CD4-positive, alpha-beta T cell (primary cell): Measurements from ENCODE around the gene EVPL. TPM values are rescaled to one million over a fixed set of nuclear protein-coding genes. Genes with fewer than 3 reads are reported as not detected.
A peak's percentile ranks its signal among the peaks of the same experiment; 100 is the strongest.

Experiments
- ATAC-seq: fragments of 200-7000 bp; cut with Tn5 transposase; one replicate; pipeline ENCODE4 v1.10.0; 2022; ENCODE audit warnings: mild to moderate bottlenecking; ENCODE audit not compliant: poor library complexity
- CTCF ChIA-PET: fragments of 350-600 bp; sonication (Branson Sonifier 250); formaldehyde crosslinking; loops from one replicate; lab custom pipeline; 2021; ENCODE audit warnings: antibody characterized with exemption, inconsistent platforms; lab: Charles Lee
- POLR2A ChIA-PET: fragments of 350-600 bp; sonication (Branson Sonifier 250); formaldehyde crosslinking; loops from one replicate; lab custom pipeline; 2021; ENCODE audit warnings: antibody characterized with exemption, inconsistent platforms; lab: Charles Lee
- DNase-seq, 14 experiments: peaks; one replicate each; pipeline ENCODE4 v3.0.0-alpha.2; 2013 to 2020; ENCODE audit warnings: mixed read lengths in 2 of 14
- H3K27ac ChIP-seq, 2 donors: one replicate each; pipeline versions ENCODE4 v1.5.1 to v1.7.0; 2013; ENCODE audit warnings: low read length in 2 of 2, low read depth in 1 of 2, mild to moderate bottlenecking in 1 of 2
- H3K27me3 ChIP-seq, 2 experiments: 1 replicate in 1 of 2; 2 replicates in 1 of 2; pipeline versions ENCODE4 v1.6.1 to v1.7.0; 2013; ENCODE audit warnings: low read length in 2 of 2, control low read depth in 1 of 2, mild to moderate bottlenecking in 1 of 2, moderate library complexity in 1 of 2; ENCODE audit not compliant: insufficient read depth in 2 of 2, control insufficient read depth in 1 of 2
- H3K36me3 ChIP-seq: one replicate; pipeline ENCODE4 v1.6.1; 2013; ENCODE audit warnings: low read length, control low read depth; ENCODE audit not compliant: insufficient read depth
- H3K4me1 ChIP-seq: one replicate; pipeline ENCODE4 v1.6.1; 2013; ENCODE audit warnings: low read length, control low read depth; ENCODE audit not compliant: insufficient read depth
- H3K4me3 ChIP-seq: one replicate; pipeline ENCODE4 v1.5.1; 2013; ENCODE audit warnings: mild to moderate bottlenecking, low read length, moderate library complexity
- H3K9me3 ChIP-seq, 2 experiments: 1 replicate in 1 of 2; 2 replicates in 1 of 2; pipeline versions ENCODE4 v1.6.1 to v1.7.0; 2013; ENCODE audit warnings: low read length in 2 of 2, mild to moderate bottlenecking in 2 of 2, control low read depth in 1 of 2, moderate library complexity in 1 of 2; ENCODE audit not compliant: control insufficient read depth in 1 of 2, insufficient read depth in 1 of 2
- H3K27ac Mint-ChIP-seq: one replicate; pipeline ENCODE4 v1.8.0; 2020; ENCODE audit warnings: mixed read lengths
- H3K27me3 Mint-ChIP-seq: one replicate; pipeline ENCODE4 v1.8.0; 2021; ENCODE audit warnings: mixed read lengths
- H3K36me3 Mint-ChIP-seq: one replicate; pipeline ENCODE4 v1.8.0; 2021; ENCODE audit warnings: low read depth, mixed read lengths
- H3K4me1 Mint-ChIP-seq: one replicate; pipeline ENCODE4 v1.8.0; 2021; ENCODE audit warnings: low read depth, mixed read lengths
- H3K4me3 Mint-ChIP-seq: one replicate; pipeline ENCODE4 v1.8.0; 2020; ENCODE audit warnings: mild to moderate bottlenecking, mixed read lengths
- H3K9me3 Mint-ChIP-seq: one replicate; pipeline ENCODE4 v1.8.0; 2020; ENCODE audit warnings: mixed read lengths
- CTCF ChIP-seq: fragments of 200-600 bp; IDR thresholded peaks from one replicate; pipeline ENCODE4 v1.8.0; 2022; ENCODE audit warnings: antibody characterized with exemption, mild to moderate bottlenecking
- intact Hi-C, 2 experiments: fragments of 100-400 bp; cut with DNase I in 1 of 2; cut with micrococcal nuclease in 1 of 2; formaldehyde crosslinking; loops; one replicate each; pipeline versions ENCODE4 v1.15.1 to v1.9.0; 2023 to 2025; cut with DNase I, micrococcal nuclease
- total RNA-seq, 174 experiments: library from RNA in 2 of 174; stranded (reverse) in 2 of 174; gene quantifications; one replicate each; pipeline ENCODE4 v1.2.3 and lab custom pipeline; 2021 to 2026

The EVPL gene
- total RNA-seq, 2 experiments from 2014 or later, result 0.14 to 0.38 TPM

DNA sequence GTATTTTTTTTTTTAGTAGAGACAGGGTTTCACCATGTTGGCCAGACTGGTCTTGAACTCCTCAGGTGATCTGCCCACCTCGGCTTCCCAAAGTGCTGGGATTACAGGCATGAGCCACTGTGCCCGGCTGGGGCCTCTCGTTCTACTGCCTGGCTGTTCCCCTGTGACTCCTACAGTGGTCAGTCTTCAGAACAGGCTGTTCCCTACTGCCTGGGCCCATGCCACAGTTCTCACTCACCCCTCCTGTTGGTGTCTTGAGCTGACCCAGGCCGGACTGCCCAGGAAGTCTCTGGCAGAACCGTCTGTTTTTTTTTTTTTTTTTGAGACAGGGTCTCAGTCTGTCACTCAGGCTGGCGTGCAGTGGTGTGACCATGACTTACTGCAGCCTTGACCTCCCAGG lies 23.2 kb downstream of the EVPL start:
- Histone ChIP-seq H3K27me3 (no peaks in the 10 kb centered on the region), H3K36me3 (peaks cover 8% of the 10 kb centered on the region), H3K4me3 (no peak overlapping the region), H3K9me3 (no peaks in the 10 kb centered on the region), H3K27ac (no peak overlapping the region), H3K4me1 (no peaks in the 10 kb centered on the region)
- DNase-seq (peak in 1 of 14 experiments; percentile 8), ATAC-seq (no peak)
- no peaks in the 10 kb centered on the region for H3K9me3 Mint-ChIP-seq
- H3K27ac Mint-ChIP-seq, result no peak overlapping the region
- H3K27me3 Mint-ChIP-seq, result no peaks in the 10 kb centered on the region
- intact Hi-C loops, result no loop called here
- no peak overlapping the region for H3K4me3 Mint-ChIP-seq
- TF ChIP-seq CTCF, result no peak
- ChIA-PET POLR2A (no interaction called here), CTCF (interaction anchor here (1.5 to 2.9 kb wide), 2 partner anchors 10 to 98 kb away, joined by 6 to 13 read pairs; no protein-coding TSS in a partner anchor)
- peaks cover 4% of the 10 kb centered on the region for H3K36me3 Mint-ChIP-seq
- H3K4me1 Mint-ChIP-seq, result no peaks in the 10 kb centered on the region

DNA sequence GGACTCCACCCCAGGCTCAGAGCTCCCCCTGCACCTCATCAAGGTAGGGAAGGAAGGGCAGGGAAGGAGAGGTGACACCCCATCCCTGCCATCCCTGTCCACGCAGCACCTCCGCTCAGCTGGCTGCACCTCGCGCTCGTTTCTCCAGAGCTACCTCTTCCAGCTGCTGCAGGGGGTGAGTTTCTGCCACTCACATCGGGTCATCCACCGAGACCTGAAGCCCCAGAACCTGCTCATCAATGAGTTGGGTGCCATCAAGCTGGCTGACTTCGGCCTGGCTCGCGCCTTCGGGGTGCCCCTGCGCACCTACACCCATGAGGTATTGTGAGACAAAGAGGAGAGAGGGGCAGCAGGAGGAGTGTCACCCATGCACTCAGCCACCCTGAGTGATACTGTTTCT lies 25.0 kb downstream of the EVPL start:
- Histone ChIP-seq H3K9me3 (no peaks in the 10 kb centered on the region), H3K27ac (no peak overlapping the region), H3K4me3 (no peak overlapping the region), H3K4me1 (peaks cover 6% of the 10 kb centered on the region), H3K36me3 (peaks cover 8% of the 10 kb centered on the region), H3K27me3 (no peaks in the 10 kb centered on the region)
- no peaks in the 10 kb centered on the region for H3K27me3 Mint-ChIP-seq
- DNase-seq (no peak), ATAC-seq (no peak)
- intact Hi-C loops, result no loop called here
- no peaks in the 10 kb centered on the region for H3K9me3 Mint-ChIP-seq
- H3K36me3 Mint-ChIP-seq, result peaks cover 9% of the 10 kb centered on the region
- peaks cover 7% of the 10 kb centered on the region for H3K4me1 Mint-ChIP-seq
- no peak overlapping the region for H3K27ac Mint-ChIP-seq
- CTCF ChIA-PET, result no interaction called here
- H3K4me3 Mint-ChIP-seq, result no peak overlapping the region
- TF ChIP-seq CTCF, result no peak
- POLR2A ChIA-PET, result no interaction called here

DNA sequence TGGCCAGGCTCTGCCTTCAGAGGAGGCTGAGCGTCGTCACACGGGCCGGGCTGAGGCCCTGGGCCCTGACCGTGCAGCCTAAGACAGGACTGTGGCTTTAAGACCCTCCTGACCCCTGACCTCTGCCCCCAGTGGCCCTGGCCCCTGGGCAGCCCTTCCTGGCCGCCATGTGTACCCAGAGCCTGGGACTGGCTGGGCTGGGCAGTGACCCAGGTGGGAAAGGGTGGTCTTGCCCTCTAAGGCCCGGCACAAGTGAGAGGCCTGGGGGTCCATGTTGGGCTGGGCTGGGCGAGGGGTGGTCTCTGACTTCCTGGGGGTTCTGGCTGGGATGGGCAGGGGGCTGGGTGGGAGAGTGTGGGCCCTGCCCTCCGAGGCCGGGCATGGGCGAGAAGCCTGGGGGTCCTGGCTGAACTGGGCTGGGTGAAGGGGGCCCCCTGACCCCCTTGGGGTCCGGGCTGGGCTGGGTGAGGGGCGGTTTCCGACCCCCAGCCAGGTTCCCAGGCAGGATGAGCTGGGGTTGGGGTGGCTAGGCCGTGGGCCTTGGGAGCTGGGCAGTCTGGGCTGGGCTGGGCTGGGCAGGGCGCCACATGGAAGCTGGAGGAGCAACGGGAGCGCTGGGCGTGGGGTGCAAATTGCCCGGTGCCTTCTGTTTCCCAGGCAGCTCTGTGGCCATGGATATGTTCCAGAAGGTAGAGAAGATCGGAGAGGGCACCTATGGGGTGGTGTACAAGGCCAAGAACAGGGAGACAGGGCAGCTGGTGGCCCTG lies 26.2 kb downstream of the EVPL start, which contains the start of gene CDK3:
CDK3 (plus strand) TSS at position 101 of the 767 bp plus-strand sequence; CDS start at position 672, 571 bp downstream.
- DNase-seq (no peak), ATAC-seq (no peak)
- no peak within 1 kb of the TSS for H3K27ac ChIP-seq
- ChIA-PET POLR2A (interaction anchor here (1.5 kb wide), 1 partner anchor 95 kb away, joined by 4 read pairs; no protein-coding TSS in a partner anchor), CTCF (interaction anchor here (0.6 to 1.6 kb wide), 10 partner anchors 8 to 147 kb away, joined by 3 to 7 read pairs (median 3); no protein-coding TSS in a partner anchor)
- peaks cover 14% of the 10 kb centered on the region for H3K4me1 Mint-ChIP-seq
- no peak within 1 kb of the TSS for H3K27ac Mint-ChIP-seq
- no peaks in the 10 kb centered on the region for H3K9me3 ChIP-seq
- no peak within 1 kb of the TSS for H3K4me3 ChIP-seq
- peaks cover 8% of the 10 kb centered on the region for H3K36me3 ChIP-seq
- no peaks in the 10 kb centered on the region for H3K9me3 Mint-ChIP-seq
- H3K4me3 Mint-ChIP-seq, result no peak within 1 kb of the TSS
- H3K36me3 Mint-ChIP-seq, result peaks cover 11% of the 10 kb centered on the region
- no peaks in the 10 kb centered on the region for H3K27me3 Mint-ChIP-seq
- TF ChIP-seq CTCF, result no peak
- no peaks in the 10 kb centered on the region for H3K27me3 ChIP-seq
- peaks cover 13% of the 10 kb centered on the region for H3K4me1 ChIP-seq
- intact Hi-C loops, result no loop called here
